ENCODE measurements around the gene CCDC170.

DNA sequence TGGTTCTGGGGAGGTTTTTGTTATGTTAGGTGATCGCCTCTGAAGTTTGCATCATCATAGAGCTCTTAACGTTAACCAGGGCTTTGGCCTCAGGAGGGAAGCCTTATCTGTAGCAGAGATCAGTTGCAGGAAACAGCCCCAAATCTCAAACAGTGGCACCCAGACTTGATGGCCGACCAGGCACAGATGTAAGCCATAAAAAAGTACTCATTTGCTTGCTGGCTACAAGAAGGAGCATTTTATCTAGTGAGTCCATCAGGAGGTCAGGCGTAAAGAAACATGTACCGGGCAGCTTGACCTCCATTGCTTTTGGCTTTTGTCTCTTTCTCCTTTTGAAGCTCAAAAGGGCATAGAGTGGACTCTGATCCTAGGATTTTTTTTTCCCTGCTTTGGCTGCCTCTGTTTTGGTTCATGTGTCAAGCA, 122.3 kb downstream of the CCDC170 start:
- TF ChIP-seq, protein P1, sequence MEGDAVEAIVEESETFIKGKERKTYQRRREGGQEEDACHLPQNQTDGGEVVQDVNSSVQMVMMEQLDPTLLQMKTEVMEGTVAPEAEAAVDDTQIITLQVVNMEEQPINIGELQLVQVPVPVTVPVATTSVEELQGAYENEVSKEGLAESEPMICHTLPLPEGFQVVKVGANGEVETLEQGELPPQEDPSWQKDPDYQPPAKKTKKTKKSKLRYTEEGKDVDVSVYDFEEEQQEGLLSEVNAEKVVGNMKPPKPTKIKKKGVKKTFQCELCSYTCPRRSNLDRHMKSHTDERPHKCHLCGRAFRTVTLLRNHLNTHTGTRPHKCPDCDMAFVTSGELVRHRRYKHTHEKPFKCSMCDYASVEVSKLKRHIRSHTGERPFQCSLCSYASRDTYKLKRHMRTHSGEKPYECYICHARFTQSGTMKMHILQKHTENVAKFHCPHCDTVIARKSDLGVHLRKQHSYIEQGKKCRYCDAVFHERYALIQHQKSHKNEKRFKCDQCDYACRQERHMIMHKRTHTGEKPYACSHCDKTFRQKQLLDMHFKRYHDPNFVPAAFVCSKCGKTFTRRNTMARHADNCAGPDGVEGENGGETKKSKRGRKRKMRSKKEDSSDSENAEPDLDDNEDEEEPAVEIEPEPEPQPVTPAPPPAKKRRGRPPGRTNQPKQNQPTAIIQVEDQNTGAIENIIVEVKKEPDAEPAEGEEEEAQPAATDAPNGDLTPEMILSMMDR (IDR thresholded peaks at IDR 0.05): no peak
- no peak for TF ChIP-seq POLR2A (IDR thresholded peaks at IDR 0.05)
